Type B pancreatic cell (in vitro differentiated cells): ENCODE measurements around the gene PRLR. TPM values are rescaled to one million over a fixed set of nuclear protein-coding genes. Genes with fewer than 3 reads are reported as not detected.

Source experiments
- DNase-seq: peaks from one replicate; pipeline ENCODE4 v3.0.0; 2021; ENCODE audit warnings: mixed read lengths; ENCODE audit not compliant: unreplicated experiment; ENCODE audit errors: extremely low spot score
- H3K27ac Mint-ChIP-seq: 2 replicates; pipeline ENCODE4 v1.8.0; 2021; ENCODE audit warnings: mild to moderate bottlenecking, mixed read lengths
- H3K27me3 Mint-ChIP-seq: 2 replicates; pipeline ENCODE4 v1.8.0; 2021; ENCODE audit warnings: mixed read lengths
- H3K36me3 Mint-ChIP-seq: 2 replicates; pipeline ENCODE4 v1.8.0; 2021; ENCODE audit warnings: mixed read lengths
- H3K4me1 Mint-ChIP-seq: one replicate; pipeline ENCODE4 v1.8.0; 2021; ENCODE audit warnings: mixed read lengths; ENCODE audit not compliant: unreplicated experiment
- H3K4me3 Mint-ChIP-seq: 2 replicates; pipeline ENCODE4 v1.8.0; 2021; ENCODE audit warnings: mild to moderate bottlenecking, mixed read lengths
- H3K9me3 Mint-ChIP-seq: 2 replicates; pipeline ENCODE4 v1.8.0; 2021; ENCODE audit warnings: mixed read lengths
- total RNA-seq: library from RNA; stranded (reverse); gene quantifications from 2 replicates; pipeline ENCODE4 v1.2.1, GENCODE V29; 2021; ENCODE audit warnings: low replicate concordance
- TF ChIP-seq, protein P1 (sequence below): fragments of 200-600 bp; sonication (generic); conservative IDR thresholded peaks from 2 replicates; pipeline ENCODE4 v1.5.0; 2021; ENCODE audit warnings: antibody characterized with exemption, mild to moderate bottlenecking

PRLR gene
- total RNA-seq, 1 donor from 2014 or later = 6.7 TPM

DNA sequence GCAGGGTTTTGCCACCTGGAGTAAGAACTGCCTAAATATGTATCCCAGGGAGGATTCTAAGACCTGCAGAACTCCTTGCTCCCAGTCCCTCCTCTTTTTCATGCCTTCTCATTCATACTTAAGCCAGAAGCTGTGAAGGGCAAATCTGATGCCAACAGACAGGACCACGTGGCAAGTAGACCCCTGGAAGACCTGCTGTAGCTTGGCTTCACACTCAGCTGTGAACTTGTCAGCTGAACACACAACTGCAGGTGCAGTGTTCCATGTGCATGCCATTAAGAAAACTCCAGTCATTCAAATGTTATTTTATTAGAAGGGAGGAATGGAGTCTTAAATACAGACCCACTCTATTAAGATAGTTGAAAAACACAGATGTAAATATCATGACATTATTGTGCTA is 103.3 kb downstream of the PRLR start:
- H3K4me1 Mint-ChIP-seq = no peaks in the 10 kb centered on the region
- no peaks in the 10 kb centered on the region for H3K27me3 Mint-ChIP-seq
- no peak overlapping the region for H3K4me3 Mint-ChIP-seq
- H3K9me3 Mint-ChIP-seq = no peaks in the 10 kb centered on the region
- no peak overlapping the region for H3K27ac Mint-ChIP-seq
- no peak for DNase-seq
- no peaks in the 10 kb centered on the region for H3K36me3 Mint-ChIP-seq
- TF ChIP-seq, protein P1, sequence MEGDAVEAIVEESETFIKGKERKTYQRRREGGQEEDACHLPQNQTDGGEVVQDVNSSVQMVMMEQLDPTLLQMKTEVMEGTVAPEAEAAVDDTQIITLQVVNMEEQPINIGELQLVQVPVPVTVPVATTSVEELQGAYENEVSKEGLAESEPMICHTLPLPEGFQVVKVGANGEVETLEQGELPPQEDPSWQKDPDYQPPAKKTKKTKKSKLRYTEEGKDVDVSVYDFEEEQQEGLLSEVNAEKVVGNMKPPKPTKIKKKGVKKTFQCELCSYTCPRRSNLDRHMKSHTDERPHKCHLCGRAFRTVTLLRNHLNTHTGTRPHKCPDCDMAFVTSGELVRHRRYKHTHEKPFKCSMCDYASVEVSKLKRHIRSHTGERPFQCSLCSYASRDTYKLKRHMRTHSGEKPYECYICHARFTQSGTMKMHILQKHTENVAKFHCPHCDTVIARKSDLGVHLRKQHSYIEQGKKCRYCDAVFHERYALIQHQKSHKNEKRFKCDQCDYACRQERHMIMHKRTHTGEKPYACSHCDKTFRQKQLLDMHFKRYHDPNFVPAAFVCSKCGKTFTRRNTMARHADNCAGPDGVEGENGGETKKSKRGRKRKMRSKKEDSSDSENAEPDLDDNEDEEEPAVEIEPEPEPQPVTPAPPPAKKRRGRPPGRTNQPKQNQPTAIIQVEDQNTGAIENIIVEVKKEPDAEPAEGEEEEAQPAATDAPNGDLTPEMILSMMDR = no peak

DNA sequence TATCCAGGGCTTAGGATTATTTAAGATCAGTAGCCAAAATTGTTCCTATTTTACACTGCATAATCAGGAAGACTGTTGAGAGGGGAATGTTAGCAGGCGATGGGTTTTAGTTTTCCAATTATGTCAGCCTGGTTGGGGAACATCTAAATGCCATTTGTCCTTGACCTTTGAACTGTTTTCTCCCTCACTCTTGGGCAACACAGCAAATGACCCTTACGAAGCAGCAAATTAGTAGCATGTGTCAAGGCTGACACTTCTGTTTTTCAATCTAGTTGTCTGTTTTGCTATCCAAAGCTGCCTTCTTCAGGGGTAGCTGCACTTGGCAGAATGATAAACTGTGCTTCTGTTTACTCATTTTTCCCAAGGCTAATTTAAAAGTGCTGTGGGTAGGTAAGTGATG is 104.5 kb downstream of the PRLR start:
- Mint-ChIP-seq H3K27ac (no peak overlapping the region), H3K36me3 (no peaks in the 10 kb centered on the region), H3K4me1 (no peaks in the 10 kb centered on the region), H3K9me3 (no peaks in the 10 kb centered on the region), H3K4me3 (no peak overlapping the region), H3K27me3 (no peaks in the 10 kb centered on the region)
- DNase-seq = no peak
- TF ChIP-seq, protein P1 = no peak

DNA sequence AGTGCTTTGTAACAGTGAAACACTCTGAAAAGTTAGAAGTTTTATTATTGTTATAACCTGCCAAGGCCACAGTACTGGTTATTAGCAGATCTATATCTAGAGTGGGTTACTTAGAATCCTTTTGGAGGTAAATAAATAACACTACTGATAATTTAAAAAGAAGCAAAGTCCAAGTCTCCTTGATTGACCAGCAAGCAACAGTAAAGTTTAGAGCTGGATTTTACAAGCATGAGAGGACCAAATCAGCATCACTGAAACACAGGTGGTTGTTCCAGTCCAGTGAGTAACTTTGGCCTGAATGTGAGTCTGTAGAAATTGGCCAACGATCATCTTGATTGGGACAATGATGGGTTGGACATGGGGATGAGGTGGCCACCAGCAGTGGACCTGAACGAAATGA is 105.4 kb downstream of the PRLR start:
- no peak overlapping the region for H3K4me3 Mint-ChIP-seq
- TF ChIP-seq, protein P1 = no peak
- DNase-seq = no peak
- no peaks in the 10 kb centered on the region for H3K4me1 Mint-ChIP-seq
- no peaks in the 10 kb centered on the region for H3K36me3 Mint-ChIP-seq
- H3K27ac Mint-ChIP-seq = no peak overlapping the region
- H3K9me3 Mint-ChIP-seq = no peaks in the 10 kb centered on the region
- H3K27me3 Mint-ChIP-seq = no peaks in the 10 kb centered on the region

DNA sequence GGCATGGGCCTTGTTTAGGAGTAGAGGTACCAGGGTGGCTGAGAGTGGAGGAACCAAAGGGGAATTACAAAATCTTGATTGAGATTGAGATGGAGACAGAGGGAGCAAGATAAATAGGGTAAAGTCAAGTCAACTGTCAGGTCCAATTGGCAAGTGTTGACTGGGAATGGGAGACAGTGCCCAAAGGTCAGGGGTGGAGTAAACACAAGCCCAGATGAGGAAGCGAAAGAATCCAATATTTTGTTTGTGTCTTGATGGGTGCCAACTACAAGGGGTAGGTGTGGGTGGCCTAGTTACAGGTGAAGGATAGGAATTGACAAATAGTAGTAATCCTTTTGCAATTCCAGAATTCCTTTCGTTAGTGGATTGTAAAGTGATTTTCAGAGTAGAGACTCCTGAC is 107.5 kb downstream of the PRLR start:
- TF ChIP-seq, protein P1 = no peak
- no peak overlapping the region for H3K4me3 Mint-ChIP-seq
- H3K27ac Mint-ChIP-seq = no peak overlapping the region
- no peaks in the 10 kb centered on the region for H3K27me3 Mint-ChIP-seq
- no peak for DNase-seq
- H3K4me1 Mint-ChIP-seq = no peaks in the 10 kb centered on the region
- no peaks in the 10 kb centered on the region for H3K9me3 Mint-ChIP-seq
- no peaks in the 10 kb centered on the region for H3K36me3 Mint-ChIP-seq

DNA sequence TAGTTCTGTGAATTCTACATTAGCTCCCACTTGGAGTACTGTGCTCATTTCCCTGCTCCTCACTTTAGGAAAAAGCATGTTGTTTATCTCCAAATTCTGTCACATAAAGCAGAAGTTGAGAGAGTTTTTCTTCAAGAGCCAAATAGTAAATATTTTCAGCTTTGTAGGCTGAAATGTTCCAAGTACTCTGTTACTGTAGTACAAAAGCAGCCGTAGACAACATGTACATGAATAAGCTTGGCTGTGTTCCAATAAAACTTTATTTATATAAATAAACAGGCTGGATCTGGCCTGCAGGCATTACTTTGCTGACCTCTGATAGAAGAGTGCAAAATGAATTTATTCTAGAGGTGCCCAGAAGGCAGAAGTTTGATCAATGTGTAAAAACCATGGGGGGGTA is 109.6 kb downstream of the PRLR start:
- no peak for DNase-seq
- Mint-ChIP-seq H3K4me1 (no peaks in the 10 kb centered on the region), H3K9me3 (no peaks in the 10 kb centered on the region), H3K4me3 (no peak overlapping the region), H3K27ac (no peak overlapping the region), H3K27me3 (no peaks in the 10 kb centered on the region), H3K36me3 (no peaks in the 10 kb centered on the region)
- TF ChIP-seq, protein P1 = no peak

DNA sequence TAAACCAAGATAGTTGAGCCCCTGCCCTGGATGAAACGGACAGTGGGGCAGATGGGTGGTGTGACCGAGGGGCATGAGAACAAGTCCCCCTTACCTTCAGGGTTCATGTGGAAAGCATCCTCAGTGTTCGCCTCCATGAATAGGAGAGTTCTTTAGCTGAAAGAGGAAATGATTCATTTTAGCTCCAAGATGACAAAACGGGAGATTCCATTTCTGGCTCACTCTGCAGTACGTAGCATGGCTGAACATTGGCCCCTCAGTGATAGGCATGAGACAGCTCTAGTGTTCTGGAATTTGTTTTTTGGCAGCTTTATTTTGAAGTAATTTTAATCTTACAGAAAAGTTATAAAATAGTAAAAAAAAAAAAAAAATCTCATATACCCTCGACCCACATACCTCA is 112.3 kb downstream of the PRLR start:
- H3K9me3 Mint-ChIP-seq = no peaks in the 10 kb centered on the region
- H3K27ac Mint-ChIP-seq = no peak overlapping the region
- no peak for DNase-seq
- no peaks in the 10 kb centered on the region for H3K4me1 Mint-ChIP-seq
- TF ChIP-seq, protein P1 = no peak
- H3K27me3 Mint-ChIP-seq = no peaks in the 10 kb centered on the region
- no peak overlapping the region for H3K4me3 Mint-ChIP-seq
- H3K36me3 Mint-ChIP-seq = no peaks in the 10 kb centered on the region
